HL-60 (cell line): Measurements from ENCODE around the gene SNAP91.

Source experiments
- DNase-seq, 2 experiments: peaks; one replicate each; pipeline ENCODE4 v3.0.0-alpha.2; 2010 to 2020; ENCODE audit warnings: low read depth in 1 of 2, low spot score in 1 of 2
- H3K27ac ChIP-seq: fragments of 250-450 bp; sonication (Bioruptor Pico); replicated peaks from 2 replicates; pipeline ENCODE4 v1.5.1; 2020; ENCODE audit warnings: mild to moderate bottlenecking, moderate library complexity
- H3K27me3 ChIP-seq: fragments of 250-450 bp; sonication (Bioruptor Pico); 2 replicates; pipeline ENCODE4 v1.5.1; 2021; ENCODE audit warnings: mild to moderate bottlenecking, moderate library complexity; ENCODE audit not compliant: insufficient read depth, poor library complexity, severe bottlenecking
- H3K4me3 ChIP-seq: replicated peaks from 2 replicates; pipeline ENCODE4 v1.5.1; 2011; ENCODE audit warnings: mild to moderate bottlenecking, control low read depth, low read length; ENCODE audit not compliant: insufficient read depth
- GABPA ChIP-seq: IDR thresholded peaks from 2 replicates; pipeline ENCODE4 v1.6.1; 2012; ENCODE audit warnings: low read depth
- POLR2AphosphoS5 ChIP-seq: IDR thresholded peaks from 2 replicates; pipeline ENCODE4 v1.6.1; 2012; ENCODE audit warnings: low read depth
- SPI1 ChIP-seq: IDR thresholded peaks from 2 replicates; pipeline ENCODE4 v1.6.1; 2012; ENCODE audit warnings: low read depth, mild to moderate bottlenecking, borderline replicate concordance
- TF ChIP-seq, protein P1 (sequence below): IDR thresholded peaks from 2 replicates; pipeline ENCODE4 v1.6.1; 2012; ENCODE audit warnings: low read depth; ENCODE audit not compliant: insufficient replicate concordance
- TF ChIP-seq, protein P2 (sequence below): IDR thresholded peaks from one replicate; pipeline ENCODE4 v1.5.1; 2011; ENCODE audit warnings: low read length, control low read depth, inconsistent platforms; ENCODE audit not compliant: insufficient read depth

SNAP91 gene

GRCh38 chr6:83741089-83741488 is 32.2 kb upstream of the SNAP91 start:
- Histone ChIP-seq H3K27ac (no peak overlapping the region), H3K4me3 (no peak overlapping the region), H3K27me3 (no peaks in the 10 kb centered on the region)
- TF ChIP-seq POLR2AphosphoS5 = no peak
- TF ChIP-seq, protein P1, sequence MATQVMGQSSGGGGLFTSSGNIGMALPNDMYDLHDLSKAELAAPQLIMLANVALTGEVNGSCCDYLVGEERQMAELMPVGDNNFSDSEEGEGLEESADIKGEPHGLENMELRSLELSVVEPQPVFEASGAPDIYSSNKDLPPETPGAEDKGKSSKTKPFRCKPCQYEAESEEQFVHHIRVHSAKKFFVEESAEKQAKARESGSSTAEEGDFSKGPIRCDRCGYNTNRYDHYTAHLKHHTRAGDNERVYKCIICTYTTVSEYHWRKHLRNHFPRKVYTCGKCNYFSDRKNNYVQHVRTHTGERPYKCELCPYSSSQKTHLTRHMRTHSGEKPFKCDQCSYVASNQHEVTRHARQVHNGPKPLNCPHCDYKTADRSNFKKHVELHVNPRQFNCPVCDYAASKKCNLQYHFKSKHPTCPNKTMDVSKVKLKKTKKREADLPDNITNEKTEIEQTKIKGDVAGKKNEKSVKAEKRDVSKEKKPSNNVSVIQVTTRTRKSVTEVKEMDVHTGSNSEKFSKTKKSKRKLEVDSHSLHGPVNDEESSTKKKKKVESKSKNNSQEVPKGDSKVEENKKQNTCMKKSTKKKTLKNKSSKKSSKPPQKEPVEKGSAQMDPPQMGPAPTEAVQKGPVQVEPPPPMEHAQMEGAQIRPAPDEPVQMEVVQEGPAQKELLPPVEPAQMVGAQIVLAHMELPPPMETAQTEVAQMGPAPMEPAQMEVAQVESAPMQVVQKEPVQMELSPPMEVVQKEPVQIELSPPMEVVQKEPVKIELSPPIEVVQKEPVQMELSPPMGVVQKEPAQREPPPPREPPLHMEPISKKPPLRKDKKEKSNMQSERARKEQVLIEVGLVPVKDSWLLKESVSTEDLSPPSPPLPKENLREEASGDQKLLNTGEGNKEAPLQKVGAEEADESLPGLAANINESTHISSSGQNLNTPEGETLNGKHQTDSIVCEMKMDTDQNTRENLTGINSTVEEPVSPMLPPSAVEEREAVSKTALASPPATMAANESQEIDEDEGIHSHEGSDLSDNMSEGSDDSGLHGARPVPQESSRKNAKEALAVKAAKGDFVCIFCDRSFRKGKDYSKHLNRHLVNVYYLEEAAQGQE = peak; percentile 83
- DNase-seq = no peak

DNA sequence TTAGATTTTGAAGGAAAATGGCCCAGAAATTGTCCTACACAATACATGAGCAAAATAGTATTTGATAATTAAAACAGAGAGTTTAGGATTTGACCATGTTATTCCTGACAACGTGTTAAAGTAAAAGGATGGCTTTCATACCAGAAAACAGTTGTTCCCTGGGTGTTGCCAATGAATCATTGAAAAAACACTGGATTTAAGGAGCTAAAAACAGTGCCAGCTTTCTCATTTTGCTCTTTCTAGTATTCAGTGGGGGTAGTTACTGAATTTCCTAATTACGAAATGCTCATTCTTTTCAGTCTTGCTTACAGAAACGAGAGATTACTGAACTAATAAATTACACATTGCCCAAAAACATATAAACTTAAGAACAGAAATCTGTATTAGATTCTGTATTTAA is 26.6 kb upstream of the SNAP91 start:
- no peak for DNase-seq
- TF ChIP-seq SPI1 = no peak
- TF ChIP-seq GABPA = no peak
- no peak for TF ChIP-seq POLR2AphosphoS5
- TF ChIP-seq, protein P1 = no peak
- TF ChIP-seq, protein P2, sequence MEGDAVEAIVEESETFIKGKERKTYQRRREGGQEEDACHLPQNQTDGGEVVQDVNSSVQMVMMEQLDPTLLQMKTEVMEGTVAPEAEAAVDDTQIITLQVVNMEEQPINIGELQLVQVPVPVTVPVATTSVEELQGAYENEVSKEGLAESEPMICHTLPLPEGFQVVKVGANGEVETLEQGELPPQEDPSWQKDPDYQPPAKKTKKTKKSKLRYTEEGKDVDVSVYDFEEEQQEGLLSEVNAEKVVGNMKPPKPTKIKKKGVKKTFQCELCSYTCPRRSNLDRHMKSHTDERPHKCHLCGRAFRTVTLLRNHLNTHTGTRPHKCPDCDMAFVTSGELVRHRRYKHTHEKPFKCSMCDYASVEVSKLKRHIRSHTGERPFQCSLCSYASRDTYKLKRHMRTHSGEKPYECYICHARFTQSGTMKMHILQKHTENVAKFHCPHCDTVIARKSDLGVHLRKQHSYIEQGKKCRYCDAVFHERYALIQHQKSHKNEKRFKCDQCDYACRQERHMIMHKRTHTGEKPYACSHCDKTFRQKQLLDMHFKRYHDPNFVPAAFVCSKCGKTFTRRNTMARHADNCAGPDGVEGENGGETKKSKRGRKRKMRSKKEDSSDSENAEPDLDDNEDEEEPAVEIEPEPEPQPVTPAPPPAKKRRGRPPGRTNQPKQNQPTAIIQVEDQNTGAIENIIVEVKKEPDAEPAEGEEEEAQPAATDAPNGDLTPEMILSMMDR = no peak

DNA sequence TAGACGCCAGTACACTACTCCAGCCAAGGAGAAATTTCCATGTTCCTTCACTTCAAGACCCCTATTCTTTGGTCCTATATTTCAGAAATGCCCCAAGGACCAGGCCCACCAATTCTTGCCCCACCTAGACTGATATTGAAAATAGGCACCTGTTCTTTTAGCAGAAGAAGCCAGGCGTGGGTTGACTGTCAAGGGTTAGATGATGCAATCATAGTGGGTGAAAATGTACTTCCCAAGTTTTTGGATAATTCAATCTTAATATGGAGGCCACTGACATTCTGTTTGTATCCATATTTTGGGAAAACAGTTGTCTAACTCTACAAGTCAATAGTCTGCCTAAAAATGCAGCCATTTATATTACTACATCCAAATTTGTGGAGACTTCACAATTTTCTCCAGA is 21.0 kb upstream of the SNAP91 start:
- Histone ChIP-seq H3K4me3 (no peak overlapping the region), H3K27ac (no peak overlapping the region), H3K27me3 (no peaks in the 10 kb centered on the region)
- no peak for DNase-seq
- TF ChIP-seq, protein P2 = no peak

More for the DNA sequence above, 26.6 kb upstream of the SNAP91 start:
- Histone ChIP-seq H3K27ac (no peak overlapping the region), H3K4me3 (no peak overlapping the region), H3K27me3 (no peaks in the 10 kb centered on the region)

- no peak for TF ChIP-seq POLR2AphosphoS5
- TF ChIP-seq SPI1 = no peak
- DNase-seq = no peak
- Histone ChIP-seq H3K27me3 (no peaks in the 10 kb centered on the region), H3K27ac (no peak overlapping the region), H3K4me3 (no peak overlapping the region)
Observed at GRCh38 chr6:83722876-83723275, 14.0 kb upstream of the SNAP91 start.

- Histone ChIP-seq H3K27me3 (no peaks in the 10 kb centered on the region), H3K27ac (no peak overlapping the region), H3K4me3 (no peak overlapping the region)
- no peak for DNase-seq
- TF ChIP-seq, protein P1 = no peak
- TF ChIP-seq, protein P2 = no peak
- TF ChIP-seq GABPA = no peak
- no peak for TF ChIP-seq SPI1
- no peak for TF ChIP-seq POLR2AphosphoS5
Observed at GRCh38 chr6:83717809-83718208, 8.9 kb upstream of the SNAP91 start.
